ENCODE measurements around the gene PDZD2. TPM values are rescaled to one million over a fixed set of nuclear protein-coding genes. Genes with fewer than 3 reads are reported as not detected.

Gene PDZD2
- polyA plus RNA-seq, 1 donor from 2014 or later, result 3.1 TPM

DNA sequence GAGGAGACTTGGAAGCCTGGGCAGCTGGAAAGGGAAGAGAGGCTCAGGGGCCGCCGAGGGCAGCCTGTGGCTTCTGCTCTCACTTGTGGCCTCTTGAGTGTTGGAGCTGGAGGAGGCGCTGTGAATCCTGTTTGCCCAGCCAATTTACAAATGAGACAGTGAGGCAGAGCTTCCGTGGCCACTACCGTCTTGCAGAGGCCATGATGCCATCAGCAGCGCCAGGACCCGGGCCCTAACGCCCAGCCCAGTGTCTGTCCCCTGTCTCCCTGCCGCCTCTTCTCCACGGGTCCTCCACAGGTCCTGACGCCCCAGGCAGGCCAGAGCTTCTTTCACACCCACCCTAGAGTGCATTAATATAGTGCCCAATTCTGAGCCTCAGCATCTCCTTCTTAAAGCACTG is 362.4 kb downstream of the PDZD2 start:
- Histone ChIP-seq H3K27me3 (ENCODE audit: insufficient read depth, low read depth, low read length) (no peaks in the 10 kb centered on the region), H3K4me2 (ENCODE audit: low read length) (no peak overlapping the region), H3K9me3 (ENCODE audit: low read length) (no peaks in the 10 kb centered on the region), H3K79me2 (replicated peaks; ENCODE audit: insufficient read depth, low read length) (no peaks in the 10 kb centered on the region), H4K20me1 (ENCODE audit: insufficient read depth) (no peaks in the 10 kb centered on the region), H3K4me3 (ENCODE audit: low read length) (no peak overlapping the region), H3K9me2 (ENCODE audit: insufficient read depth, low read length) (no peaks in the 10 kb centered on the region), H3K27ac (ENCODE audit: low read length) (no peak overlapping the region), H3K9ac (ENCODE audit: low read length) (no peak overlapping the region), H3F3A (ENCODE audit: insufficient read depth, low read length, poor library complexity, severe bottlenecking) (no peaks in the 10 kb centered on the region), H3K36me3 (ENCODE audit: insufficient read depth, low read length) (no peaks in the 10 kb centered on the region), H2AFZ (ENCODE audit: low read depth, low read length) (no peak overlapping the region)
- TF ChIP-seq, protein P1, sequence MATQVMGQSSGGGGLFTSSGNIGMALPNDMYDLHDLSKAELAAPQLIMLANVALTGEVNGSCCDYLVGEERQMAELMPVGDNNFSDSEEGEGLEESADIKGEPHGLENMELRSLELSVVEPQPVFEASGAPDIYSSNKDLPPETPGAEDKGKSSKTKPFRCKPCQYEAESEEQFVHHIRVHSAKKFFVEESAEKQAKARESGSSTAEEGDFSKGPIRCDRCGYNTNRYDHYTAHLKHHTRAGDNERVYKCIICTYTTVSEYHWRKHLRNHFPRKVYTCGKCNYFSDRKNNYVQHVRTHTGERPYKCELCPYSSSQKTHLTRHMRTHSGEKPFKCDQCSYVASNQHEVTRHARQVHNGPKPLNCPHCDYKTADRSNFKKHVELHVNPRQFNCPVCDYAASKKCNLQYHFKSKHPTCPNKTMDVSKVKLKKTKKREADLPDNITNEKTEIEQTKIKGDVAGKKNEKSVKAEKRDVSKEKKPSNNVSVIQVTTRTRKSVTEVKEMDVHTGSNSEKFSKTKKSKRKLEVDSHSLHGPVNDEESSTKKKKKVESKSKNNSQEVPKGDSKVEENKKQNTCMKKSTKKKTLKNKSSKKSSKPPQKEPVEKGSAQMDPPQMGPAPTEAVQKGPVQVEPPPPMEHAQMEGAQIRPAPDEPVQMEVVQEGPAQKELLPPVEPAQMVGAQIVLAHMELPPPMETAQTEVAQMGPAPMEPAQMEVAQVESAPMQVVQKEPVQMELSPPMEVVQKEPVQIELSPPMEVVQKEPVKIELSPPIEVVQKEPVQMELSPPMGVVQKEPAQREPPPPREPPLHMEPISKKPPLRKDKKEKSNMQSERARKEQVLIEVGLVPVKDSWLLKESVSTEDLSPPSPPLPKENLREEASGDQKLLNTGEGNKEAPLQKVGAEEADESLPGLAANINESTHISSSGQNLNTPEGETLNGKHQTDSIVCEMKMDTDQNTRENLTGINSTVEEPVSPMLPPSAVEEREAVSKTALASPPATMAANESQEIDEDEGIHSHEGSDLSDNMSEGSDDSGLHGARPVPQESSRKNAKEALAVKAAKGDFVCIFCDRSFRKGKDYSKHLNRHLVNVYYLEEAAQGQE (IDR thresholded peaks at IDR 0.05; ENCODE audit: borderline replicate concordance), result no peak
- TF ChIP-seq RAD21 (conservative IDR thresholded peaks at IDR 0.05) (no peak), SMC3 (conservative IDR thresholded peaks at IDR 0.05; ENCODE audit: poor library complexity) (no peak), CTCF (IDR thresholded peaks at IDR 0.05; ENCODE audit: poor library complexity, severe bottlenecking) (no peak), MXI1 (conservative IDR thresholded peaks at IDR 0.05; ENCODE audit: poor library complexity, severe bottlenecking) (no peak), EZH2 (IDR thresholded peaks at IDR 0.05; ENCODE audit: borderline replicate concordance, insufficient read depth, low read length, poor library complexity, severe bottlenecking) (no peak), EP300 (conservative IDR thresholded peaks at IDR 0.05; ENCODE audit: poor library complexity, severe bottlenecking) (no peak), TAF1 (IDR thresholded peaks at IDR 0.05; ENCODE audit: low read depth) (no peak), POLR2AphosphoS5 (IDR thresholded peaks at IDR 0.05) (no peak)

DNA sequence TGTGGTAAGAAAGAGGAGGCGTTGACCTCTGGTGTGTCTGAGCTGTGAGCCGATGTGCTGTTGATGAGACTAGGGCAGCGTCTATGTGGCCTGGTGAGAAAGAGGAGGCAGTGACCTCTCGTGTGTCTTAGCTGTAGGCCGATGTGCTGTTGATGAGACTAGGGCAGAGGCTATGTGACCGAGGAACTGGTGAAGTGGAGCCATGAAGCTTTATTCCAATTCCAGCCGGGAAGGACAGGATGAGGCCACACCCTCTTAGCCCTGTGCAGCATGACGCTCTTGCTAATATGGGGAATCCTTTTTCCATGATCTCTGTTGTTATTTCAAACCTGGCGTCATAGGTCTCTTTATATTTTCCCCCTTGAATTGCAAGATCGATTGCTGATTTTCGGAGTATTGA is 362.8 kb downstream of the PDZD2 start:
- no peaks in the 10 kb centered on the region for H4K20me1 ChIP-seq (ENCODE audit: insufficient read depth)
- no peak for TF ChIP-seq TAF1 (IDR thresholded peaks at IDR 0.05; ENCODE audit: low read depth)

DNA sequence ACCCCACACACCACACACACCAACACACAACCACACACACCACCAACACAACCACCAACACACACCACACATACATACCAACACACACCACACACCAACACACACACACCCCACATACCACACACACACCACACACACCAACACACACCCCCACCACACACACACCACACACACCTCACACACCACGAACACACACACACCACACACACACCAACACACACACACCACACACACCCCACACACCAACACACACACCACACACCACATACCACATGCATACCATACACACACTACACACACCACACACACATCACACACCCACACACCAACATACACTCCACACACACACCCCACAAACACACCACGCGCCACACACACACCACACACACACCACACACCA is 363.8 kb downstream of the PDZD2 start:
- no peak overlapping the region for H3K27ac ChIP-seq (ENCODE audit: low read length)
- no peak overlapping the region for H3K9ac ChIP-seq (ENCODE audit: low read length)
- no peak overlapping the region for H2AFZ ChIP-seq (ENCODE audit: low read depth, low read length)
- no peaks in the 10 kb centered on the region for H3K79me2 ChIP-seq (replicated peaks; ENCODE audit: insufficient read depth, low read length)
- no peaks in the 10 kb centered on the region for H3F3A ChIP-seq (ENCODE audit: insufficient read depth, low read length, poor library complexity, severe bottlenecking)
- H4K20me1 ChIP-seq (ENCODE audit: insufficient read depth), result no peaks in the 10 kb centered on the region
- no peaks in the 10 kb centered on the region for H3K36me3 ChIP-seq (ENCODE audit: insufficient read depth, low read length)
- no peaks in the 10 kb centered on the region for H3K9me3 ChIP-seq (ENCODE audit: low read length)
- H3K4me3 ChIP-seq (ENCODE audit: low read length), result no peak overlapping the region
- no peaks in the 10 kb centered on the region for H3K27me3 ChIP-seq (ENCODE audit: insufficient read depth, low read depth, low read length)
- TF ChIP-seq MXI1 (conservative IDR thresholded peaks at IDR 0.05; ENCODE audit: poor library complexity, severe bottlenecking) (no peak), POLR2AphosphoS5 (IDR thresholded peaks at IDR 0.05) (no peak), RAD21 (conservative IDR thresholded peaks at IDR 0.05) (no peak), CTCF (IDR thresholded peaks at IDR 0.05; ENCODE audit: poor library complexity, severe bottlenecking) (no peak), EZH2 (IDR thresholded peaks at IDR 0.05; ENCODE audit: borderline replicate concordance, insufficient read depth, low read length, poor library complexity, severe bottlenecking) (no peak), EP300 (conservative IDR thresholded peaks at IDR 0.05; ENCODE audit: poor library complexity, severe bottlenecking) (no peak), TAF1 (IDR thresholded peaks at IDR 0.05; ENCODE audit: low read depth) (no peak)
- TF ChIP-seq, protein P1 (IDR thresholded peaks at IDR 0.05; ENCODE audit: borderline replicate concordance), result no peak
- no peaks in the 10 kb centered on the region for H3K9me2 ChIP-seq (ENCODE audit: insufficient read depth, low read length)
- H3K4me2 ChIP-seq (ENCODE audit: low read length), result no peak overlapping the region

More for the DNA sequence above, 362.8 kb downstream of the PDZD2 start:
- Histone ChIP-seq H3F3A (ENCODE audit: insufficient read depth, low read length, poor library complexity, severe bottlenecking) (no peaks in the 10 kb centered on the region), H3K27ac (ENCODE audit: low read length) (no peak overlapping the region), H3K9me3 (ENCODE audit: low read length) (no peaks in the 10 kb centered on the region), H3K79me2 (replicated peaks; ENCODE audit: insufficient read depth, low read length) (no peaks in the 10 kb centered on the region), H3K36me3 (ENCODE audit: insufficient read depth, low read length) (no peaks in the 10 kb centered on the region), H3K4me3 (ENCODE audit: low read length) (no peak overlapping the region), H3K4me2 (ENCODE audit: low read length) (no peak overlapping the region), H3K9me2 (ENCODE audit: insufficient read depth, low read length) (no peaks in the 10 kb centered on the region), H3K9ac (ENCODE audit: low read length) (no peak overlapping the region), H3K27me3 (ENCODE audit: insufficient read depth, low read depth, low read length) (no peaks in the 10 kb centered on the region), H2AFZ (ENCODE audit: low read depth, low read length) (no peak overlapping the region)
